ENCODE data around the gene JMJD8. TPM values are rescaled to one million over a fixed set of nuclear protein-coding genes. Genes with fewer than 3 reads are reported as not detected.
"Not testable (repeated sequence)": the region's sequence is repeated elsewhere in the genome, so short reads cannot be mapped to it uniquely, and the experiment has no call there.

Gene JMJD8
- total and polyA plus RNA-seq, 2 donors from 2014 or later = 75.0 to 80.4 TPM

- peaks cover 0 to 16% (median 0%) of the 10 kb centered on the region in 3 donors for H3K4me1 ChIP-seq (ENCODE audit: control insufficient read depth in 2 of 3, insufficient read depth in 2 of 3, low read depth in 1 of 3, low read length in 3 of 3)
- no peak for TF ChIP-seq CTCF (IDR thresholded peaks at IDR 0.05; ENCODE audit: borderline replicate concordance, extremely low read depth, insufficient read depth)
- H3K4me3 ChIP-seq (ENCODE audit: low read length in 3 of 3) = no peak overlapping the region
These were observed 9.6 kb upstream of the JMJD8 start for GRCh38 chr16:693766-694165.

GRCh38 chr16:693364-693763 is 9.2 kb upstream of the JMJD8 start:
- Histone ChIP-seq H3K36me3 (ENCODE audit: control insufficient read depth in 2 of 3, insufficient read depth in 3 of 3, low read length in 3 of 3) (no peaks in the 10 kb centered on the region), H3K4me1 (ENCODE audit: control insufficient read depth in 2 of 3, insufficient read depth in 2 of 3, low read depth in 1 of 3, low read length in 3 of 3) (peaks cover 0 to 17% (median 0%) of the 10 kb centered on the region in 3 donors), H3K9ac (ENCODE audit: low read length in 3 of 3) (no peak overlapping the region), H3K27me3 (ENCODE audit: control insufficient read depth, insufficient read depth, low read length) (peaks cover 4% of the 10 kb centered on the region), H3K9me3 (ENCODE audit: control insufficient read depth in 2 of 3, insufficient read depth in 1 of 3, low read length in 3 of 3) (no peaks in the 10 kb centered on the region), H3K4me3 (ENCODE audit: low read length in 3 of 3) (no peak overlapping the region), H3K27ac (ENCODE audit: low read depth in 2 of 2, low read length in 2 of 2) (no peak overlapping the region)
- TF ChIP-seq CTCF (IDR thresholded peaks at IDR 0.05; ENCODE audit: borderline replicate concordance, extremely low read depth, insufficient read depth) = no peak
- intact Hi-C loops (cut with DNase I) = no loop called here
- FAIRE-seq = no peak
- no peak for DNase-seq

More at GRCh38 chr16:693766-694165, 9.6 kb upstream of the JMJD8 start:
- Histone ChIP-seq H3K27me3 (ENCODE audit: control insufficient read depth, insufficient read depth, low read length) (peaks cover 4% of the 10 kb centered on the region), H3K36me3 (ENCODE audit: control insufficient read depth in 2 of 3, insufficient read depth in 3 of 3, low read length in 3 of 3) (no peaks in the 10 kb centered on the region), H3K9ac (ENCODE audit: low read length in 3 of 3) (no peak overlapping the region), H3K9me3 (ENCODE audit: control insufficient read depth in 2 of 3, insufficient read depth in 1 of 3, low read length in 3 of 3) (no peaks in the 10 kb centered on the region), H3K27ac (ENCODE audit: low read depth in 2 of 2, low read length in 2 of 2) (no peak overlapping the region)
- FAIRE-seq (no peak), DNase-seq (peak in 1 of 5 donors; percentile 23)
- intact Hi-C loops (cut with DNase I) = no loop called here

- TF ChIP-seq CTCF (IDR thresholded peaks at IDR 0.05; ENCODE audit: borderline replicate concordance, extremely low read depth, insufficient read depth) = no peak
- DNase-seq (no peak), FAIRE-seq (no peak)
- peaks cover 4% of the 10 kb centered on the region for H3K27me3 ChIP-seq (ENCODE audit: control insufficient read depth, insufficient read depth, low read length)
- H3K9ac ChIP-seq (ENCODE audit: low read length in 3 of 3) = no peak overlapping the region
- H3K9me3 ChIP-seq (ENCODE audit: control insufficient read depth in 2 of 3, insufficient read depth in 1 of 3, low read length in 3 of 3) = no peaks in the 10 kb centered on the region
- no peak overlapping the region for H3K4me3 ChIP-seq (ENCODE audit: low read length in 3 of 3)
- no peak overlapping the region for H3K27ac ChIP-seq (ENCODE audit: low read depth in 2 of 2, low read length in 2 of 2)
- intact Hi-C loops (cut with DNase I) = no loop called here
- no peaks in the 10 kb centered on the region for H3K36me3 ChIP-seq (ENCODE audit: control insufficient read depth in 2 of 3, insufficient read depth in 3 of 3, low read length in 3 of 3)
- peaks cover 0 to 17% (median 0%) of the 10 kb centered on the region in 3 donors for H3K4me1 ChIP-seq (ENCODE audit: control insufficient read depth in 2 of 3, insufficient read depth in 2 of 3, low read depth in 1 of 3, low read length in 3 of 3)
These were observed 8.4 kb upstream of the JMJD8 start for GRCh38 chr16:692356-693108.

- FAIRE-seq; H3K27ac ChIP-seq (ENCODE audit: low read depth in 2 of 2, low read length in 2 of 2); H3K9me3 ChIP-seq (ENCODE audit: control insufficient read depth in 2 of 3, insufficient read depth in 1 of 3, low read length in 3 of 3); DNase-seq; intact Hi-C loops (cut with DNase I); H3K4me3 ChIP-seq (ENCODE audit: low read length in 3 of 3); H3K36me3 ChIP-seq (ENCODE audit: control insufficient read depth in 2 of 3, insufficient read depth in 3 of 3, low read length in 3 of 3); H3K9ac ChIP-seq (ENCODE audit: low read length in 3 of 3); H3K27me3 ChIP-seq (ENCODE audit: control insufficient read depth, insufficient read depth, low read length): not testable (repeated sequence)
- H3K4me1 ChIP-seq (ENCODE audit: control insufficient read depth in 2 of 3, insufficient read depth in 2 of 3, low read depth in 1 of 3, low read length in 3 of 3) = peaks cover 0 to 17% (median 0%) of the 10 kb centered on the region in 3 donors
These were observed 7.1 kb upstream of the JMJD8 start for GRCh38 chr16:691242-691641.

All from kidney (tissue), 14 donors.